HS-27A (cell line): ENCODE results near the gene MS4A15.
"Not testable (repeated sequence)": the region's sequence is repeated elsewhere in the genome, so short reads cannot be mapped to it uniquely, and the experiment has no call there.

Source experiments
- DNase-seq: peaks from one replicate; pipeline ENCODE4 v3.0.0-alpha.2; 2012; ENCODE audit warnings: low read depth, missing footprints

The MS4A15 gene, protein sequence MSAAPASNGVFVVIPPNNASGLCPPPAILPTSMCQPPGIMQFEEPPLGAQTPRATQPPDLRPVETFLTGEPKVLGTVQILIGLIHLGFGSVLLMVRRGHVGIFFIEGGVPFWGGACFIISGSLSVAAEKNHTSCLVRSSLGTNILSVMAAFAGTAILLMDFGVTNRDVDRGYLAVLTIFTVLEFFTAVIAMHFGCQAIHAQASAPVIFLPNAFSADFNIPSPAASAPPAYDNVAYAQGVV

DNA sequence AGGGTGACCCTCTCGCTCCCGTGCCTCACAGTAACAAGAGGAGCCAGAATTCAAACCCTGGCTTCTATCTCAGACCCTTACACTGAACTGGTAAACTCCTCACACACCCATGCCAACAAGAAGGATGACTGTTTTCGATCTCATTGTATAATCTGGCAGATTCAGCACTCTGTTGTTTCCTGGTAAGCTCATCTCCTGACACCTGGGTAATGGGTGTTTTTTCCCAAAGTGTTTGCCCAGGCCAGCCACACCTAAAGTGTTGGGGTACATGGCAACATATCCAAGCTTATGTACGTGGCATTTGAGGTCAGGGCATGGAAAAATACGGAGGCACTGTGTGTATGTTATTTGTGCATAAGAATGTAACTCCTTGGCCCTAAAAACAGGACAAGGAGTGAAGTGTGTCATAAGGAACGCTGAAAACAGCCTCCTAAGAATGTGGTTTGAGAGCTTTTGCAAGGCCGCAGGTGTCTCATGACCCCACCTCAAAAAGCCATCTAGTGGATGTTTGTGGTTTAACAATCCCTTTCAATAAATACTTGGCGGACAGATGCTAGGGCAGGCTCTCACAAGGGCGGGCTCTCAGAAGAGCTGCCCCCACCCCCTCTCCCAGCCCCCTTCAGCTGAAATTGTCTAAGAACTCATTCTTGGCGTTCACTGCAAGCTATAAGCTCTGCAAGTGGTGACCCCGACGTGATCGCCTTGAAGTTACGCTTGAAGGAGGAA, at the start of gene MS4A15:
Gene MS4A15, plus strand, starts transcription at position 561 of the 726 bp plus-strand sequence. CDS start 6,867 bp downstream, outside the sequence.
- no peak for DNase-seq

DNA sequence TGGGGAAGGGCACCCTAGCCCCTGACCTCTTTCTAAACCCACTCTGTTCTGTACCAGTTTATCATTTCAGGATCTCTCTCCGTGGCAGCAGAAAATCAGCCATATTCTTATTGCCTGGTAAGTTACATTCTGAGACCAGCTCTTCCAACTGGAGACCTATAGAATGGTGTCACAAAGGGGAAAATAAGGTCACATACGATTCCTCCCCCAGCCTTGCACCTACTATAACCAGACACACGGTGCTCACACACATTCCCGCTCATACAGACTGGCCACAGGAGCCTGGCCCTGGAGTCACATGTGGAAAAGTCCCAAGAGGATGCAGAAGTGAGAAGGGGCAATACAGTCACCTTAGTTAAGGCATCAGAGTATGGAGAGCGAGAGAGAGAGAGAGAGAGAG, 49.7 kb upstream of the MS4A15 start:
- DNase-seq, result no peak

DNA sequence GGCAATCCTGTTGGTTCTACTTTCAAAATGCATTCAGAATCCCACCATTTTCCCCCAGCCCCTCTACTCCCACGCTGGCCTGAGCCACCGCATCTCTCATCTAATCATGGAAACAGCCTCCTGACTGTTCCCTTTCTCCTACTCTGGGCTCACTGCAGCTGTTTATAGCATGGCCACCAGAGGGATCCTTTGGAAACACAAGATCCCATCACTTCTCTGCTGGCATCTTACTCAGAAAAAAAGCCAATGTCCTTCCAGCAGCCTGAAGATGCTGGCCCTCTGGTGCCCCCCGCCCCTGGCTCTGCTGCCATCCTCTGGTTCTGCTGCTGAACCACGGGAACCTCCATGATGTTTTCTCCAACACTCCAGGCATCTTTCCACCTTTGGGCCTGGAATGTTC, 46.2 kb upstream of the MS4A15 start:
- no peak for DNase-seq

DNA sequence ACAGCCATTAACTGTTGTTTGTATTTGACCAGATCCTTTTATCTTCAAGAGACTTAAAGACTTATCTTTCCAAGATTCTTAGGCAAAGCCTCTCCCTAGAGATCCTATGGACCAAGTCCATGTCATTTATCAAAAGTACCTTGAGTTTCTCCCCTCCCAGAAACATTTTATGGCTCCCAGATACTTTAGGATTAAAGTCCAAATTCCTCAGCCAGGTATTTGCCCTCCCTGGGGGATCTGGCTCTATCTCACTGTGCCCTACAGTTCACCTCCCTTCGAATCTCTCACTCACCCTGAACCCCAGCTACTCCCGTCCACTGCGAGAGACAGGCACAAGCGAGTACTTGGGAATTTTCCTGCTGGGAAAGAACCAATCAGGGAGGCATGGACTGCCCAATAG, 45.4 kb upstream of the MS4A15 start:
- no peak for DNase-seq

DNA sequence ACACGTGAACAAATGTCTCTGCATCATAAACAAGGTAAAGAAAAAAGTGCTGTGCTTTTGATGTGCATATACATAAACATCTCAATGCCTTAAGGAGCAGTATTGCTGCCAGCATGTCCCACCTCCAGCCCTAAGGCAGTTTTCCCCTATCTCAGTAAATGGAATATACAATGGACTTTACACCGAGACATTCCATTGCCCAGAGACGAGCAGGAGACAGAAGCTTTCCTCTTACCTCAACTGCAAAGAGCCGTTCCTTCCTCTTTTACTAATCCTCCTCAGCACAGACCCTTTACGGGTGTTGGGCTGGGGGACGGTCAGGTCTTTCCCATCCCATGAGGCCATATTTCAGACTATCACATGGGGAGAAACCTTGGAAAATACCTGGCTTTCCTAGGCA, 43.2 kb upstream of the MS4A15 start:
- not testable (repeated sequence) for DNase-seq

DNA sequence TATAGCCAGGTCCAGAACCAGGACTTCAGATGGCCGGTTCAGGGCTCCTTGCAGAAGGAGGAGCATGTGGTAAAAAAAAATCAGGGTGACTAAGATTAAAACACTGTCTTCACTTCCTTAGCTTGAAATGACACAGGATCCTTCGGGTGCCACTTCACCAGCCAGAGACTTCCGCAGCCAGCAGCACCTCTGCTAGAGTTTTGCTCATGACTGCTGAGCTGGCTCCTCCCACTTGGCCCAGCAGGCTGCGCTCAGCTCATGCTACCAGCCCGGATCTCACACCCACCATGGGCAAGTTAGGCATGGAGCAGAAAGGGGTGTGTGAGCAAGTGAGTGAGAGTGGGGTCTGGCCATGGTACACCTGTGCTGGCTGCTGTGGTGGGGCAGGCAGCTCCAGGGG, 38.7 kb upstream of the MS4A15 start:
- DNase-seq, result no peak

DNA sequence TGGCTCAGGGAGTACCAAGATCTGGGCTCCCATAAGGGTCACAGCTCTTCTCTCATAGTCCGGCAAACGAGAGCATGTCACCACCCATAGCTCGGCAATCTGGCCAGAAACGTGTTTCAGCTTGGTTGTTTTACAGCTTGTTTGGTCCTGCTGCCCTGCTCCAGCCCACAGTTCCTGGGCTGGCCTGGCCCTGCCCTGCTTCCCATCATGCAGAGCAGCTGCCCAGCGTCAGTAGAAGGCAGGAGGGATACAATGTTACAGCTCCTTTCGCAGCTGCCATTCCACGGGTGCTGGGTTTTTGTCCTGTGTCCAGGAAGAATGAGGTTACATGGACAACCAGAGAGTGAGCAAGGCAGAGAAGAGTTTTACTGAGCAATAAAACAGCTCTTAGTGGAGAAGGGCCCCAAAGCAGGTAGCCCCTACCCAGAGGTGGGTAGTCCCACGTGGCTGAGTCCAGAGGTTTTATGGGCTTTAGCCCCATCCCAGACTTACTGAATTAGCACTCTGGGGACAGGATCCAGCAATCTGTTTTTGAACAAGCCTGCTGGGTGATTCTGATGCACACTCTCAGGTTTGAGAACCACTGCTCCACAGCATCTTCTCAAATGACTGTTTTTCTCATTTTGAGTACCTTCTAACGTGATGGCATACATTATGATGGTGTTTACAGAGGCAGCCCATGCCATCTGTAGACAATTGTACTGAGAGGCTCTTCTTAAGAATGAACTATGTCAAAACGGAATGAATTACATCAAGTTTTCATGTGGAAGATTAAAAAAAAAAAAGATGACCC, 37.9 kb upstream of the MS4A15 start:
- no peak for DNase-seq

DNA sequence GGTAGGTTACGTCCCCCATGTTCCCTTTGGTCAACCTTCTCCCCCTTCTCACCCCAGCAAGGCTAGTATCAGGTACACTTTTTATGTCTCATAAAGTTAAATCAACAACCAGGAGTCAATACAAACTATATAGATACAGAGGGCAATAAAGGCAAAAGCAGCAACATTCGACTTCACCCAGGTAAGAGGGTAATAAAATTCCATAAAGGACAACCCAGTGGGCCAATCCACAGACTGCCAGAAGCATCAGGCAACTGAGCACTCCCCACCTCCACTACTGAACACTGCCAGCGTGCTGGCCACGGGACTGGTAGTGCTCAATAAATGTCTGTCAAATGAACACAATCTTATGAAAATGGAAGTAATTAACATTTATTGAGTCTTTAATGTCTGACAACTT, 37.3 kb upstream of the MS4A15 start:
- no peak for DNase-seq

DNA sequence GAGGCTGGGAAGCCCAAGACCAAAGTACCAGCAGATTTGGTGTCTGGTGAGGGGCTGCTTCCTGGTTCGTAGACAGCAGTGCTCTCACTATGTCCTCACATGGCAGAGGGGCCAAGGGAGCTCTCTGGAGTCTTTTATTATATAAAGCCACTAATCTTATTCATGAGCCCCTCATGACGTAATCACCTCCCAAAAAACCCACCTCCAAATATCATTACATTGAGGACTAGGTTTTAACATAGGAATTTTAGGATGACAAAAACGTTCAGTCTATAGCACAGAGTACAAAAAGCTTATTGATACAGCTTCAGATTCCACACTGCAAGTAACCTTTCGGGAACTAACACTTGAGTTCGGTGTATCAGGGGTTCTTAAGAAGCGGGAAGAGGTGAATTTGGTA, 36.2 kb upstream of the MS4A15 start:
- DNase-seq, result no peak

DNA sequence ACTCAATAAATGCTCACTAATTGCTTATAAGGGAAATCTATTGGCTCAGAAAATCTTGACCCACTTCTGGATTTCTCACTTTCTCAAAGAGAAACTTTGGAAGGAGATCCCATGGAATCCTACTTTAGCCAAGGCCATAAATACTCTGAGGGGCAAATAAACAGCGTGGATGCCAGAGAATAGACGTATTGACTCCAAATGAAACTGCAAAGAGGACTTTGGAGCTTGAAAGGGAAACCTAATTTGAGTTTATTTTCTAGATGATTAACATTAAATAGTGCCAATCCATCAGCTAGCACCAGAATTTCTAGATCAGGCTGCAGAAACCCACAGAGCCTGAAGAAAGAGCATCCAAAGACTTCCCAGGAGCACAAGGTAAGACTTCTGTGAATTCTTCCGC, 32.2 kb upstream of the MS4A15 start, which contains the start of gene MS4A18:
Gene MS4A18, plus strand, starts transcription at position 301 of the 400 bp plus-strand sequence.
- DNase-seq, result no peak

DNA sequence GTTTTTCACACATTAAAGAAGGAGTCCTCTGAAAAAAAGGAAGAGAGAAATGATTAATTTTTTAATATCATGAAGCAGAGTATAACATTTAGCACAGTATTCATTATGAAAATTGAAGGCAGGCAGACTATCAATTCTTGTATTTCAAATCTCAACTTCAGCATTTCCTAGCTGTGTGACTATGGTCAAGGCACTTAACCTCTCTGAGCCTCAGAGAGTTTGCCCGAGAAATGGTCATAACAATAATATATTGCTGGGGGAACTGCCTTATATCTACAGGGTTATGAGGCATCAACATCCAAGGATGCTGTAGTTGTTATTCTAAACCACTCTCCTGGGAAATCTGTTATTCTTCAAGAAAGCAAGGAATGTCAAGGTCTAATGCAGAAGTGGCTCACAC, 31.1 kb upstream of the MS4A15 start:
- DNase-seq, result no peak

DNA sequence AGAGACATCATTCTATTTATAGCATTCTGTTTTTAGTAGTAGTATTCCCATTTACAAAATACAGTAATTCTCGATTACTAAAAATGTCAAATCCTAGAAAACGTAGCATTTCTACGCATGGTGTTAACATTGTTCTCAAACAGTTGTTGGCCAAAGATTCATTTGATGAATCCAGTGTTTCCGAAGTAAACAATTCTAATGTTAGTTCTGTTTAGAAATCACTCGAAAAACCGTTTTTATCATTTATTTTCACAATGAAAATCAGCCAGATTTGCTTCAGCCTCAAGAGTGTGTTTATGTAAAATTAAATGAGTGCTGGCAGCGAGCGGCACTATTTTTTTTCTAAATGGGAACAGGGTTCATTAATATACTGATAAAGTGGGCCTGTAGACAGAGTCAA, 25.1 kb upstream of the MS4A15 start:
- no peak for DNase-seq

DNA sequence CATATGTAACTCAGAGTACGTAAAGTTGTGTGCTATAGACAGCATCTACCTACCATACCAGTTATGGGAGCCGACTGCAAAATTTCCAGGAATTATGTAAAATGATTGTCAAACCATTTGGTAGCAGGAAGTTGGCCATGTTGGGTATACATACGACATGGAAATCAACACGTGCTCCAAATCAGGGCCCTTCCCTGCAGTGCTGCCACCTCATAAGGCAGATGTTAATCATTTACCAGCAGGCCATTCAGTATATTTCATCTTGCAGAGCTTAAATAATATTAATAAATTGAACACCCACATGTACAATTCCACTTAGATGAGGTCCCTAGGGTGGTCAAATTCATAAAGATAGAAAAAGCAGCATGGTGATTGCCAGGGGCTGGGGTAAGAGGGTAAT, 22.4 kb upstream of the MS4A15 start:
- DNase-seq, result no peak

DNA sequence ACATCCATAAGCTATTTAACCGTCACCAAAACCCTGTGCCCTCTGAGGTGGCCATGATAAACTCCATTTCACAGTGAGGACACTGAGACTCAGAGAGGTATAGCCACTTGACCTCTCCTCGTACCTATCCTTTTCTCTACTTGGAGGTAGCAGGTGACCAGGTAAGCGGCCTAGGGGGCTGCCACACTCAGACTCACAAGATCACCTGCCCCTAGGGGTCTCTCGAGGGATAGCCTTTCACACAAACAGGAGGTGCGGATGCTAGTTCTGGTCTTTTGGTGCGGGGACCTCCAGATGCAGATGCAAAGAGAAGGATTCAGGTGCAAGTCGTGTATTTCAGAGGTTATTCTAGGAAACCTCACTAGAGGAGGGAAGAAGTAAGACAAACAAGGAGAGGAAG, 17.6 kb upstream of the MS4A15 start:
- DNase-seq, result no peak

DNA sequence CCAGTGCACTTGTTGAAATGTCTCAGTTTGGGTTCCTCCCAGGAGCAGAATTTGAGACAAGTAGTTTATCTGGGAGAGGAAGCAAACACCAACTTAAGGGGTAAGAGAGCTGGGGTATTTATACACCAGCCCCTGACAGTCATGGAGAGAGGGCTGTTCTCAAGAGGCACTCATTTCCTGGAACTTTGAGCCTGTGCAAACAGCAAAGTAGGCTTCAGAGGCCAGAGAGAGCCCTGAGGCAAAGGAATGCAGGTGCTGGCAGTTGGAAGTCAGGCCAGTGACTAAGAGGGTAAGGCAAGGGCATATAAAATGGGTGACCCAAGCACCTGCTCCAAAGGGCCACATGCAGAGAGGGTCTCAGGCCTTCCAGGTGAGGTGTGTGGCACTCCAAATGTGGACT, 16.1 kb upstream of the MS4A15 start:
- DNase-seq, result no peak

DNA sequence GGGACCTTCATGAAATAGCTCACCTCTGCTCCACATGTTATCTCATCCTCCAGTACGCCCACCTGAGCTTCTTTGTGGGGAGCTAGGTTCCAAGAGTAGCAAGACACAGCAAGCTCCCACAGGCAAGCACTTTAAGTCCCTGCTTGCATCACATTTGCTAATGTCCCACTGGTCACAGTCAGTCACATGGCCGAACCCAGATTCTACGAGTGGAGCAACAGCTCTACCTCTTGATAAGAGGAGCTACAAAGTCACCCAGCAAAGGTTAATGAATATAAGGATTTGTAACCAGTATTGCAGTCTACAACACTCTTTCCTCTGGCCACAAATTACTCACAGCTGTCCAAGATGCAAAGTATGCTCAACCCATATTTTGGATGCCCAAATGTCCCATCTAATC, 15.2 kb upstream of the MS4A15 start:
- no peak for DNase-seq

DNA sequence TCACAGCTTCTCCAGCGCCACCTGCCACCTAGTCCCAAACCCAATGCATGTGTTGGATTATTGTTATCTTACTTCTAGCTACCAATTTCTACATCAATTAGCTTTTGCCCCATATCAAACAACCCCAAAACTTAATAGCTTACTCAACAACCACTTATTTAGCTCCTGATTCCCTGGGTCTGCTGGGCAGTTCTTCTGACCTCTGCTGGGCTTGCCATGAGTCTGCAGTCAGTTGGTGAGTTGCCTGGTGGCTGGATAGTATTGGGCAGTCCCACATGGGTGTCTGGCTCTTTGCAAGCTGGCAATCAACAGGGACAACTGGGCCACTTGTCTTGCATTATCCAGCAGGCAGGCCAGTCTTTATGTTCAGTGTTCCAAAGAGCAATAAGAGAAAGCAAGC, 13.6 kb upstream of the MS4A15 start:
- no peak for DNase-seq

DNA sequence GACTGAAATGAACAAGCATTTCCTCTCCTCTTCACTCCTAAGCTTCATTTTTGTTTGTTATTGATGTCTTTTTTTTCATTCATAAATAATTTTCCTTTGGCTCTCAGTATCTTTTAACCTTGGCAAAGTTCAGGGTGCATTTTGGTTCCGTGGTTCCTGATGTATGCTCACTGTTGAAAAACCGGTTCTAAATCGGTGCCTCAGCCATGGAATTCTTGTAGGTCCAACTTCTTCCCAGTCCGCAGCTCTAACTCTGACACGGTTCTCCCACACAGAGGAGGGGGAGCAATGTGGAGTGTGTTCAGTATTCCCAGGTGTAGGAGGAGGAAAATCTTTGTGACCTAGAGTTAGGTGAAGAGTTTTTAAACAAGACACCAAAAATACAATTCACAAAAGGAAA, 12.6 kb upstream of the MS4A15 start:
- DNase-seq, result no peak

DNA sequence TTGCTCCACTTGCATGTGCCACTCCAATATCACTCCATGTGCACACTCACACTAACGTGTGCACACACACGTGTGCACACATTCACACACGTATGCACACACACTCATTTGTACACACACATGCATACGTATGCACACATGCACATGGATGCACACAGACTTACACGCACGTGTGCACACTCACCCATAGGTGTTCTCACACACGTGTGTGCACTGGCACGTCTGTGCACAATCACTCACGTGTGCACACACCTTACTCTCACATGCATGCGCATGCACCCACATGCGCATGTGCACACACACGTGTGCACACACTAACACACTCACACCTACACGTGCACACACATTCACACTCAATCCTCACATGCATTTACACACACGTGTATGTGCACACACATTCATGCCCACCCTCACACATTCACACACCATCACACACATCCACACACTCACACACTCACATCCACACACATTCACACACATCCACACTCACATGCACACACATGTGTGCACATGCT, 9.3 kb upstream of the MS4A15 start:
- DNase-seq, result no peak

DNA sequence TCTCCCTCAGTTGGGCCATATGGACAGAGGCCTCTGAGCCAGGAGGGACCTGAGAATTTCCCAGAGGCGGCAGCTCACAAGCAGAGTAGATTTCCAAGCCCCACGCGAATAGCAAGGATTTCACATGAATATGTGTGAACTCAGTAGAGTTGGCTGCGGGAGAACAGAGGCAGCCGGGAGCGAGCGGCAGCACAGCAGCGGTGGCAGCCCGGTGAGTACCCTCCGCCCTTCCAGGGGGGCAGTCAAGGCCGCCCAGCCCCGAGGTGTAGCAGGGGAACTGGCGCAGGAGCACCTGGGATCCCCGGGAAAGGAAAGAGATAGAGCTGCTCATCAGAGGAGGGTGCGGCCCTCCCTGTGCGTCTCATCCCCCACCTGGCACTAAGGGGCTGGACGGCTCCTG, 8.4 kb upstream of the MS4A15 start:
- no peak for DNase-seq

DNA sequence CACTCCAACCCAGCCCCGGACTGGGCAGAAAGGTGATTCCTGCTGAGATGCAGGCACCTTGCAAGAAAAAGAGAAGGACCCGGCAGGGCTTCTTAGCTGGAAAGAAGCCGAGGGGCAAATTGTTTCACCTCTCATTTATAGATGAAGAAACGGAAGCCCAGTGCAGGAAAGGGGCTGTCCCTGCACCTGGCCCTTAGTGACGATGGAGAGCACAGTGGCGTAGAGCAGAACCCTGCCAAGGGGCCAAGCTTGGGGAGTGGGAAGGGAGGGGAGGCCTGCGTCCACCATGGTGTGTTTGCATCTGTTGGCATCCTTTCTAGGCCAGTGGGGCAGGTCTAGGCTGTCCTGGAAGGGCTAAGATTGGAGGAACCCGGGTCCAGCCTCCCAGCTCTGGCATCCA, 7.8 kb upstream of the MS4A15 start:
- DNase-seq, result no peak

DNA sequence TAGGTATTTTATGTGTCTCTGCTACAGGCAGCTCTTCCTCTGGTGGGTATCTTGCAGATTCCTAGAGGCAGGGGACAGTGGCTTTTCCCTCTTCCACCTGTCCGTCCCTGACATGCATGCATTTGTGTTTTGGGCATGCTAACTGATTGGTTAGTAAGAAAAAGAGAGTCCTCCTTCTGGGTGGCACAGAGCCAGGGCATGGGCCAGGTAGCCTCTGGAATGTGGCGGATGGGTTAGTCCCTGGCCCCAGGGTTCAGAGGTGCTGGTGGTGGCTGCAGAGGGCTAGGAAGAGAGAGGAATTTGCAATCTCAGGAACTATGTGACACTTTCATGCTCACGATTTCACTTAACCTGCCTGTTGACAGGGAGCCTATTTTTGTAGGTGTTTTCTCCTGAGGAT, 5.8 kb upstream of the MS4A15 start:
- no peak for DNase-seq

DNA sequence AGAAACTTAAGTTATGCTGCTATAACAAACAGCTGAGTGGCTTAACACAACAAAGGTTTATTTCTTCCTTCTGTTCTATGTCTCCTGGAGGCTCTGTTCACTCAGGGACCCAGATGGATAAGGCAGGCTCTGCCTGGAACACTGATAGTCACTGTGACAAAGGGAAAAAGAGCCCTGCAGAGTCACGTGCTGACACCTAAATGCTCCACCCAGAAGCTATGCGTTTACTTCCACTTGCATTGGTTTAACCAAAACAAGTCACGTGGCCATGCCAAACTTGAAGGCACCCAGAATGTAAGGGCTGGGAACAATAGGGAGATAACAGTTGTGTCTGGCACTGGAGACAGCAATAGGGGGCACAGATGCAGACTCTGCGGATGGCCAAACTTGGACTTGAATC, 3.4 kb upstream of the MS4A15 start:
- DNase-seq, result no peak
